Liver (tissue), 9 donors: ENCODE results near the gene PPP1R11. TPM values are rescaled to one million over a fixed set of nuclear protein-coding genes. Genes with fewer than 3 reads are reported as not detected.
"Not testable (repeated sequence)": the region's sequence is repeated elsewhere in the genome, so short reads cannot be mapped to it uniquely, and the experiment has no call there.

Experiments
- DNase-seq: peaks from one replicate; pipeline ENCODE4 v3.0.0-alpha.2; 2017; ENCODE audit warnings: low spot score
- H3K27ac ChIP-seq, 2 donors: one replicate each; pipeline ENCODE4 v1.7.0; 2013; ENCODE audit warnings: inconsistent platforms in 2 of 2, low read length in 2 of 2, control low read depth in 1 of 2, low read depth in 1 of 2, mild to moderate bottlenecking in 1 of 2
- H3K27me3 ChIP-seq, 4 donors: one replicate each; pipeline versions ENCODE4 v1.6.1 to v1.7.0; 2013; ENCODE audit warnings: low read length in 3 of 4, inconsistent platforms in 1 of 4, mild to moderate bottlenecking in 1 of 4, moderate library complexity in 1 of 4; ENCODE audit not compliant: control insufficient read depth in 4 of 4, insufficient read depth in 4 of 4
- H3K36me3 ChIP-seq, 4 donors: one replicate each; pipeline versions ENCODE4 v1.6.1 to v1.7.0; 2013; ENCODE audit warnings: low read length in 3 of 4, mild to moderate bottlenecking in 3 of 4, low read depth in 1 of 4, moderate library complexity in 1 of 4; ENCODE audit not compliant: control insufficient read depth in 4 of 4, insufficient read depth in 3 of 4
- H3K4me1 ChIP-seq, 4 donors: one replicate each; pipeline versions ENCODE4 v1.6.1 to v1.7.0; 2013; ENCODE audit warnings: low read length in 3 of 4, mild to moderate bottlenecking in 3 of 4, moderate library complexity in 1 of 4; ENCODE audit not compliant: control insufficient read depth in 4 of 4, insufficient read depth in 4 of 4
- H3K4me3 ChIP-seq, 3 donors: one replicate each; pipeline versions ENCODE4 v1.6.1 to v1.7.0; 2013; ENCODE audit warnings: low read length in 3 of 3, control low read depth in 1 of 3, low read depth in 1 of 3, mild to moderate bottlenecking in 1 of 3
- H3K9ac ChIP-seq, 2 donors: one replicate each; pipeline ENCODE4 v1.7.0; 2013; ENCODE audit warnings: low read length in 2 of 2, mild to moderate bottlenecking in 2 of 2, moderate library complexity in 2 of 2, control low read depth in 1 of 2, low read depth in 1 of 2
- H3K9me3 ChIP-seq, 4 donors: one replicate each; pipeline versions ENCODE4 v1.6.1 to v1.7.0; 2013; ENCODE audit warnings: low read length in 3 of 4; ENCODE audit not compliant: control insufficient read depth in 4 of 4
- FOXA1 ChIP-seq: IDR thresholded peaks from 2 replicates; pipeline ENCODE4 v1.6.1; 2016; ENCODE audit warnings: antibody characterized with exemption
- FOXA2 ChIP-seq: IDR thresholded peaks from 2 replicates; pipeline ENCODE4 v1.6.1; 2016; ENCODE audit warnings: antibody characterized with exemption
- GABPA ChIP-seq, 2 donors: IDR thresholded peaks in 1 of 2; conservative IDR thresholded peaks in 1 of 2; 2 replicates each; pipeline ENCODE4 v1.6.1; 2016; ENCODE audit warnings: antibody characterized with exemption in 2 of 2, mild to moderate bottlenecking in 1 of 2, moderate library complexity in 1 of 2
- HNF4A ChIP-seq, 2 donors: conservative IDR thresholded peaks; 2 replicates each; pipeline ENCODE4 v1.6.1; 2016; ENCODE audit warnings: antibody characterized with exemption in 2 of 2, mild to moderate bottlenecking in 2 of 2
- HNF4G ChIP-seq: IDR thresholded peaks from 2 replicates; pipeline ENCODE4 v1.6.1; 2016; ENCODE audit warnings: antibody characterized with exemption
- JUND ChIP-seq, 2 donors: IDR thresholded peaks; 2 replicates each; pipeline ENCODE4 v1.6.1; 2016; ENCODE audit warnings: antibody characterized with exemption in 2 of 2
- NR2F2 ChIP-seq: IDR thresholded peaks from 2 replicates; pipeline ENCODE4 v1.6.1; 2016; ENCODE audit warnings: antibody characterized with exemption
- RAD21 ChIP-seq, 2 donors: IDR thresholded peaks; 2 replicates each; pipeline ENCODE4 v1.6.1; 2016; ENCODE audit warnings: antibody characterized with exemption in 2 of 2, mild to moderate bottlenecking in 2 of 2
- RXRA ChIP-seq, 2 donors: IDR thresholded peaks; 2 replicates each; pipeline ENCODE4 v1.6.1; 2017 to 2018; ENCODE audit warnings: antibody characterized with exemption in 2 of 2, mild to moderate bottlenecking in 1 of 2
- SP1 ChIP-seq: IDR thresholded peaks from 2 replicates; pipeline ENCODE4 v1.6.1; 2018; ENCODE audit warnings: antibody characterized with exemption, mild to moderate bottlenecking
- TAF1 ChIP-seq: conservative IDR thresholded peaks from 2 replicates; pipeline ENCODE4 v1.6.1; 2016; ENCODE audit warnings: antibody characterized with exemption, mild to moderate bottlenecking
- WGBS: extraction: QIAGEN DNeasy Blood & Tissue Kit; methylation state at CpG from one replicate; pipeline ENCODE4 v1.1.7; 2013; 5-methylcytosine and 5-hydroxymethylcytosine counted together
- polyA plus RNA-seq, 2 donors: library from polyadenylated mRNA; stranded (reverse) in 1 of 2; unstranded in 1 of 2; fragments of 200-250 nt in 1 of 2; fragments of >200 nt in 1 of 2; fragmentation: Nextera tagmentation in 1 of 2; extraction: Ambion mirVana in 1 of 2; gene quantifications; one replicate each; pipeline versions ENCODE4 v1.2.1 to v1.2.3, GENCODE V29; 2013 to 2015
- total RNA-seq, 2 donors: library from RNA; depleted of rRNA; stranded (reverse); fragments of >200 nt; gene quantifications; one replicate each; pipeline ENCODE4 v1.2.3, GENCODE V29; 2014
- TF ChIP-seq, protein P1 (sequence below): IDR thresholded peaks from 2 replicates; pipeline ENCODE4 v1.6.1; 2016; ENCODE audit warnings: antibody characterized with exemption
- TF ChIP-seq, protein P2 (sequence below): IDR thresholded peaks from 2 replicates; pipeline ENCODE4 v1.6.1; 2016; ENCODE audit warnings: antibody characterized with exemption, mild to moderate bottlenecking
- TF ChIP-seq, protein P3 (sequence below): IDR thresholded peaks from 2 replicates; pipeline ENCODE4 v1.6.1; 2016; ENCODE audit warnings: antibody characterized with exemption
- donor health status: healthy.
- donor health status: healthy.
- donor health status: healthy.
- donor health status: healthy.
- donor health status: healthy.

The PPP1R11 gene
- total and polyA plus RNA-seq, 4 donors = 7.8 to 30.9 (median 19.5) TPM

DNA sequence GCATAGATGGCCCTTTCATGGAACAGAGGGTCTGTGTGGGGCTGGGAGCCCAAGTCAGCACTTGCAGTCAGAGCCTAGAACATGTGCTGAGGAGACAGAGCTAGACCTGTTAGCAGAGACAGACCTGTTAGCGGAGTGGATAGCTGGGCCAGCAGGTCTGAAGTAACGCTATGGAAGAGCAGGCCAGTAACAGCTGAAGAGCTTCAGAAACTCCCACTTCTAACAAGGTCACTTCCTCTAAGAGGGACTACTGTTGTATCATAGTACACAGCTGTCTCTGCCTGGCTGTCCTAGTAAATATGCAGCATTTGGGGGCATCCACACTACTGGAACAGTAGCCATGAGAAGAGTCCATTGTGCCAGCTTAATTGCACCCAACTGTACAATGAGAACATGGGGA is 47.2 kb upstream of the PPP1R11 start:
- 94% methylated on average over 2 of the region's 2 CpGs for WGBS
- Histone ChIP-seq H3K9ac (no peak overlapping the region), H3K27me3 (no peaks in the 10 kb centered on the region), H3K9me3 (no peaks in the 10 kb centered on the region), H3K4me1 (no peaks in the 10 kb centered on the region), H3K27ac (no peak overlapping the region), H3K36me3 (peaks cover 0 to 10% (median 4%) of the 10 kb centered on the region in 4 donors), H3K4me3 (no peak overlapping the region)
- DNase-seq = no peak
- TF ChIP-seq HNF4A (conservative IDR thresholded peaks at IDR 0.05) = no peak
- no peak for TF ChIP-seq RXRA (IDR thresholded peaks at IDR 0.05)
- no peak for TF ChIP-seq RAD21 (IDR thresholded peaks at IDR 0.05)
- no peak for TF ChIP-seq JUND (IDR thresholded peaks at IDR 0.05)
- no peak for TF ChIP-seq GABPA (IDR thresholded peaks at IDR 0.05 in 1 of 2, conservative IDR thresholded peaks at IDR 0.05 in 1 of 2)
- TF ChIP-seq, protein P1, sequence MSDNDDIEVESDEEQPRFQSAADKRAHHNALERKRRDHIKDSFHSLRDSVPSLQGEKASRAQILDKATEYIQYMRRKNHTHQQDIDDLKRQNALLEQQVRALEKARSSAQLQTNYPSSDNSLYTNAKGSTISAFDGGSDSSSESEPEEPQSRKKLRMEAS = no peak
- TF ChIP-seq FOXA2 = no peak
- no peak for TF ChIP-seq NR2F2
- no peak for TF ChIP-seq SP1

DNA sequence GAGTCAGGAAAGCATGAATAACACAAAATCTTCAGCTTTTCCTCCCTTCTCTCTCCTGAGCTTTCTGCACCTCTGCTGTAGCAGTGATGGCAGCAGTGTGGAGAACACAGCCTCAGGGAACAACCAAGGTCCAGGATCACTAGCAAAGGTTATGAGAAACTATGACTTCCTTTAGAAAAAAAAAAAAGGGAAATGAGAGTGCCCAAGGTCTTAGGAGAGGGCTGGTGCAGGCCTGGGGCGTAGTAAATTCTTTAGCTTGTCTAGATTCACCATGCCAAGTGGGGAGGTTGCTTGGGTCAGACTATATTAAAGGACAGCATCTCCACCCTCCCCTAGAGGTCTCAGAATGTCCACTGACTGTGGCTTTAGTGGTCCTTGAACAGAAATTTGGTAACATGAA is 46.4 kb upstream of the PPP1R11 start:
- H3K9ac ChIP-seq = no peak overlapping the region
- no peaks in the 10 kb centered on the region for H3K27me3 ChIP-seq
- 92% methylated on average over 1 of the region's 1 CpG for WGBS
- H3K36me3 ChIP-seq = peaks cover 0 to 10% (median 4%) of the 10 kb centered on the region in 4 donors
- TF ChIP-seq, protein P2, sequence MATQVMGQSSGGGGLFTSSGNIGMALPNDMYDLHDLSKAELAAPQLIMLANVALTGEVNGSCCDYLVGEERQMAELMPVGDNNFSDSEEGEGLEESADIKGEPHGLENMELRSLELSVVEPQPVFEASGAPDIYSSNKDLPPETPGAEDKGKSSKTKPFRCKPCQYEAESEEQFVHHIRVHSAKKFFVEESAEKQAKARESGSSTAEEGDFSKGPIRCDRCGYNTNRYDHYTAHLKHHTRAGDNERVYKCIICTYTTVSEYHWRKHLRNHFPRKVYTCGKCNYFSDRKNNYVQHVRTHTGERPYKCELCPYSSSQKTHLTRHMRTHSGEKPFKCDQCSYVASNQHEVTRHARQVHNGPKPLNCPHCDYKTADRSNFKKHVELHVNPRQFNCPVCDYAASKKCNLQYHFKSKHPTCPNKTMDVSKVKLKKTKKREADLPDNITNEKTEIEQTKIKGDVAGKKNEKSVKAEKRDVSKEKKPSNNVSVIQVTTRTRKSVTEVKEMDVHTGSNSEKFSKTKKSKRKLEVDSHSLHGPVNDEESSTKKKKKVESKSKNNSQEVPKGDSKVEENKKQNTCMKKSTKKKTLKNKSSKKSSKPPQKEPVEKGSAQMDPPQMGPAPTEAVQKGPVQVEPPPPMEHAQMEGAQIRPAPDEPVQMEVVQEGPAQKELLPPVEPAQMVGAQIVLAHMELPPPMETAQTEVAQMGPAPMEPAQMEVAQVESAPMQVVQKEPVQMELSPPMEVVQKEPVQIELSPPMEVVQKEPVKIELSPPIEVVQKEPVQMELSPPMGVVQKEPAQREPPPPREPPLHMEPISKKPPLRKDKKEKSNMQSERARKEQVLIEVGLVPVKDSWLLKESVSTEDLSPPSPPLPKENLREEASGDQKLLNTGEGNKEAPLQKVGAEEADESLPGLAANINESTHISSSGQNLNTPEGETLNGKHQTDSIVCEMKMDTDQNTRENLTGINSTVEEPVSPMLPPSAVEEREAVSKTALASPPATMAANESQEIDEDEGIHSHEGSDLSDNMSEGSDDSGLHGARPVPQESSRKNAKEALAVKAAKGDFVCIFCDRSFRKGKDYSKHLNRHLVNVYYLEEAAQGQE = no peak
- TF ChIP-seq, protein P1 = no peak
- TF ChIP-seq HNF4A (conservative IDR thresholded peaks at IDR 0.05) (no peak), JUND (IDR thresholded peaks at IDR 0.05) (no peak), GABPA (IDR thresholded peaks at IDR 0.05 in 1 of 2, conservative IDR thresholded peaks at IDR 0.05 in 1 of 2) (no peak), FOXA2 (no peak), RXRA (IDR thresholded peaks at IDR 0.05) (no peak), HNF4G (no peak), TAF1 (no peak), NR2F2 (no peak)
- TF ChIP-seq, protein P3, sequence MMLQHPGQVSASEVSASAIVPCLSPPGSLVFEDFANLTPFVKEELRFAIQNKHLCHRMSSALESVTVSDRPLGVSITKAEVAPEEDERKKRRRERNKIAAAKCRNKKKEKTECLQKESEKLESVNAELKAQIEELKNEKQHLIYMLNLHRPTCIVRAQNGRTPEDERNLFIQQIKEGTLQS = no peak
- no peak overlapping the region for H3K4me3 ChIP-seq
- peaks cover 0 to 3% (median 0%) of the 10 kb centered on the region in 4 donors for H3K4me1 ChIP-seq
- H3K27ac ChIP-seq = no peak overlapping the region
- H3K9me3 ChIP-seq = no peaks in the 10 kb centered on the region
- DNase-seq = no peak

DNA sequence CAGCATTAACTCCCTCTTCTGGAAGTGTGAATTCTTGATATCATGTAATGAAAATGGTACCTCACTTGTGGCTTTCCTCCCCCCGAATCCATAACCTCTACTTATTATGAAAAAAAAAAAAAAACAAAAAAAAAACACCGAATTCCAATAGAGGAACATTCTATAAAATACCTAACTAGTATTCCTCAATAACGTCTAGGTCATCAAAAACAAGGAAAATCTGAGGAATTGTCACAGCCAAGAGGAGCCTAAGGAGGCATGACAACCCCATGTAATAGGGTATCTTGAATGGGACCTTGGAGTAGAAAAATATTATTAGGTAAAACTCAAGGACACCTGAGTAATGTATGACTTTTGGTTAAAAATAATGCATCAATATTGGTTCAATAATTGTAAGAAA is 44.8 kb upstream of the PPP1R11 start:
- Histone ChIP-seq H3K4me1 (peaks cover 0 to 3% (median 0%) of the 10 kb centered on the region in 4 donors), H3K9ac (no peak overlapping the region), H3K36me3 (peaks cover 0 to 10% (median 4%) of the 10 kb centered on the region in 4 donors), H3K4me3 (no peak overlapping the region), H3K27ac (no peak overlapping the region), H3K9me3 (no peaks in the 10 kb centered on the region), H3K27me3 (no peaks in the 10 kb centered on the region)
- 91% methylated on average over 3 of the region's 3 CpGs for WGBS
- TF ChIP-seq RXRA (IDR thresholded peaks at IDR 0.05) (no peak), FOXA1 (no peak), SP1 (no peak), NR2F2 (no peak)
- TF ChIP-seq, protein P3 = no peak
- DNase-seq = no peak

DNA sequence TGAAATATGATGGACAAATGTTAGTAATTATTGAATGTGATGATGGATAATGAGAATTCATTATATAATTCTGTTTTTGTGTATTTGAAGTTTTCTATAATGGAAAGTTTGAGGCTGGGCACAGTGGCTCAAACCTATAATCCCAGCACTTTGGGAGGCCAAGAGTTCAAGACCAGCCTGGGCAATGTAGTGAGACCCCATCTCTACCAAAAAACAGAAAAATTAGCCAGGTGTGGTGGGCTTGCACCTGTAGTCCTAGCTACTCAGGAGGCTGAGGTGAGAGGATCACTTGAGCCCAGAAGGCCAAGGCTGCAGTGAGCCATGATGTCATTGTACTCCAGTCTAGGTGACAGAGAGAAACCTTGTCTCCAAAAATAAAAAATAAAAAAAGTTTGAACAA is 44.3 kb upstream of the PPP1R11 start:
- H3K9me3 ChIP-seq, H3K27me3 ChIP-seq, H3K36me3 ChIP-seq, H3K27ac ChIP-seq, DNase-seq, H3K4me3 ChIP-seq, H3K9ac ChIP-seq, H3K4me1 ChIP-seq: not testable (repeated sequence)
